Epithelial cell of alveolus of lung (primary cell): ENCODE results near the gene NKAPD1. TPM values are rescaled to one million over a fixed set of nuclear protein-coding genes. Genes with fewer than 3 reads are reported as not detected.

Experiments
- total RNA-seq: library from RNA; depleted of rRNA; stranded (reverse); fragments of >200 nt; gene quantifications from 2 replicates; pipeline ENCODE4 v1.2.1, GENCODE V29; 2015

NKAPD1 gene, protein sequence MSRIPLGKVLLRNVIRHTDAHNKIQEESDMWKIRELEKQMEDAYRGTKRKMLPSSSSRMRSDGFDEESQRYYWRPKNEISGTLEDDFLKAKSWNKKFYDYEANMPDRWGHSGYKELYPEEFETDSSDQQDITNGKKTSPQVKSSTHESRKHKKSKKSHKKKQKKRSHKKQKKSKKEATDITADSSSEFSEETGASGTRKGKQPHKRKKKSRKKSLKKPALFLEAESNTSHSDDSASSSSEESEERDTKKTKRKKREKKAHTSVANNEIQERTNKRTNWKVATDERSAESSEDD
- 13.6 and 19.8 TPM in 2 replicates for total RNA-seq

DNA sequence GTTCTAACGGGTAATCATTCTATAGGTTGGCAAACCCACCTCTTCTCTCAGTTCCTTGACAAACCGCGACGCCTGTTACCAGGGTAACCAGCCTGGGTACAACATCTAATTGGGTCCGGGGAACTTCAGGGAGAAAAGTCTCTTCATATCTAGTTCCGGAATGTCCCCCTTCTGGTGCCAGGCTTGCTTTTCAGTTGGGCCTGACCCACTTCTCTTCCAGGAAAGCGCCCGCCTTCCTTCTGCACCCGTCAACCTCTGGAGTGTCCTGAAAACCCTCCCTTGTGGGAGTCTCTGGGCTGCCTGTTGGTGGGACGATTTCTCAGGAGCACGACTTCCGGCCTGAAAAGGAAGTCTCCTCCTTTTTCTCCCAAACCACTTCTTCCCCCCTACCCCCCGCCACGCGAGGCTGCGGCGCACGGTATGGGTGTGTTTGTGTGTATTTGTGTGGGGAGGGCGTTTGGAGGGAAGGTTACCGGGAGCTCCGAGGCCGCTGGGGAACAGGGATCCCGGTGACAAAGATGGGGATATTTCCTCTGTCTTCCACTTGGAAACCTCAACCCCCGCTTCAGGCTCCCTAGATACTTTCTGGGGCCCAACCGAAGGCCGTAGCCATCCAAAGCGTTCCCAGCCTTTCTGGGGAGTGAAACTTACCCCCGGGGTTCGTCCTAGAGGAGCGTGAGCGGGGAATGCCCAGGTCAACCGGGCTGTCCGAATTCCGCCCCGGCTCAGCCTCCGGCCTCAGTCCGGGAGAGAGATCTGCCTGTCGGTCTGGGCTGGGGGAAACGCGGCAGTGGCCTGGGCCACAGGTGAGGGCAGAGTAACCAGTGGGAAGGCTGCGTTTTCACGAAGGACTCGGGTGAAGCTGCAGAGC lies at the start of gene NKAPD1, which contains the start of gene PIH1D2:
Gene NKAPD1, plus strand, starts transcription at position 359 of the 871 bp plus-strand sequence. CDS start 1,276 bp downstream, outside the sequence.
Gene PIH1D2, minus strand, starts transcription at position 77 of the 871 bp plus-strand sequence. CDS start 843 bp downstream, outside the sequence.

DNA sequence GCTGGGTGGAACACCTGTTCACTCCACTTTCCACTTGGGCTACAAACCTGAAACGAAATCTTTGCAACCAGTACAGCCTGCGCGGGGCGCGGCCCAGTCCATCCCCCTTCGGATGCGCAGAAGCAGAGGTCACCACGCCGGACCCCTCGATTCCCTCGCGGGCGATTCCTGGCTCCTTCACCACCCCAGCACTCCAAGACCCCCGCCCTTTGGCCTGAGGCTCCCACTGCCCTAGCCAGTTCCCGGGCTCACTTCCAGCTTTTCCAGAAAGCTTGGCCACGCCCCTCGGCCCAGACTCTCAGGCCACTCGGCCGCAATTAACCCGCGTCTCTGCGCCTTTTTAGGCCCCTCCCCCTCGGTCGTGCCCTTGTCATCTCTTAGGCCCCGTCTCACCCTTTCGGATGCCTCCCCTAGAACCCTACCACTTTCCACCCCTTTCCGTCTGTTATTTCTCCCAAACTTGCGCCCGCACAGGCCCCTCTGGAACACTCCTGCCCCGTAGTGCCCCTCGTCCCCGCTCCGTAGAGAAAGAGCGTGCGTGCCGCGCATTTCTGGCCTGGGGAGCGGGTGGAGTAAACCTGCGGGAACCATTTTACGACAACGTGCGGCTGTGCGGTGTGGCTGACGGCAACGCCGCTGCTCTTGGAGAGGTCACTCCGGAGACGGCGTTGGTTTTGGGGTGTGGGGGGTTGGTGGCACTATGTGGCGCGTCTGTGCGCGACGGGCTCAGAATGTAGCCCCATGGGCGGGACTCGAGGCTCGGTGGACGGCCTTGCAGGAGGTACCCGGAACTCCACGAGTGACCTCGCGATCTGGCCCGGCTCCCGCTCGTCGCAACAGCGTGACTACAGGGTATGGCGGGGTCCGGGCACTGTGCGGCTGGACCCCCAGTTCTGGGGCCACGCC lies 49.1 kb upstream of the NKAPD1 start, which contains the start of gene DLAT:
Gene DLAT, plus strand, starts transcription at position 636 of the 906 bp plus-strand sequence. Its CDS starts 65 bp downstream, at position 701.

DNA sequence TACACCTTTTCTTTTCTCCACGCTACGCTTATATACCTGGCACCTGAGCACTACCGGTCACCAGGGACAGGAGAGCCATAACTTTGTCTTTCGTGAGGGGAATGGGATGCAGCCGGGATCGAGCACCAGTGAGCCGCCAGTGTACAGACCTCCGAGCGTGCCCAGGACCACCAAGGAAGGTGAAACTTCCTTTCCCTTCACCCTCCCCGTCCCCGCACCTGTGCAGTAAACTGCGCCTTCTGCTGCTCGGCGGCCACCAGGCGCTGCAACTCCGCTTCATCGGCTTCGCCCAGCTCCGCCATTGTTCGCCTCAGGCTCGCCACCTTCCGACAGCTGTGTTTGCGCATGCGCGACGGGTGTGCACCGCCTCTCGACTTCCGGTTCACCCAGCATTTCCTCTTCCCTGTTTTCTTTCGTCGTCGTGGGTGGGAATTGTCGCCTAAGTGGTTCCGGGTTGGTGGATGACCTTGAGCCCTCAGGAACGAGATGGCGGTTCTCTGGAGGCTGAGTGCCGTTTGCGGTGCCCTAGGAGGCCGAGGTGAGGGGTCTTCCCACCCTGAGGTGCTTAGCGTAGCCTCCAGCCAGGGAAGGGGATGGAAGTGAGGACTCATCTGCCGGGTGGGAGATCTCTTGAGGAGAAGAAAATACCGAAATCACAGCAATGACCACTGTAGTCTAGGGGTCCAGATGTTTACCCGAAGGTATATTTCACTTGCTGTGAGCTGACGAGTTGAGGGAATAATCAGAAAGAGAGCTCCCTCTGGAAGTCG lies 12.5 kb downstream of the NKAPD1 start, which contains the start of the genes SDHD and TIMM8B:
Gene SDHD, plus strand, starts transcription at position 452 of the 770 bp plus-strand sequence. Its CDS starts 35 bp downstream, at position 487.
Gene TIMM8B, minus strand, starts transcription at position 335 of the 770 bp plus-strand sequence. Its CDS starts 33 bp downstream, at position 302.

Other genes starting within 250 kb of the NKAPD1 start
- 29.5 and 29.7 TPM in 2 replicates for gene ALG9, start 202.7 kb upstream of the NKAPD1 start, total RNA-seq
- gene FDXACB1, start 195.1 kb upstream of the NKAPD1 start, total RNA-seq = 0.88 and 3.1 TPM in 2 replicates
- 16.2 and 19.8 TPM in 2 replicates for gene CFAP68, start 194.8 kb upstream of the NKAPD1 start, total RNA-seq
- 3.2 and 9.3 TPM in 2 replicates for gene CRYAB, start 162.5 kb upstream of the NKAPD1 start, total RNA-seq
- 0.26 TPM in 1 of 2 replicates, not detected in the other for gene HSPB2, start 161.6 kb upstream of the NKAPD1 start, total RNA-seq
- gene C11orf52, start 155.4 kb upstream of the NKAPD1 start, total RNA-seq = not detected in 2 replicates
- gene DIXDC1, start 137.0 kb upstream of the NKAPD1 start, total RNA-seq = 12.8 and 15.9 TPM in 2 replicates
- 23.9 and 34.0 TPM in 2 replicates for gene DLAT, start 48.9 kb upstream of the NKAPD1 start, total RNA-seq
- gene PIH1D2, start 282 bp upstream of the NKAPD1 start, total RNA-seq = 1.8 and 4.6 TPM in 2 replicates
- 26.6 and 54.9 TPM in 2 replicates for gene TIMM8B, start 12.5 kb downstream of the NKAPD1 start, total RNA-seq
- 88.4 and 149 TPM in 2 replicates for gene SDHD, start 12.6 kb downstream of the NKAPD1 start, total RNA-seq
- gene IL18, start 89.8 kb downstream of the NKAPD1 start, total RNA-seq = 0.56 and 4.1 TPM in 2 replicates
- gene TEX12, start 93.1 kb downstream of the NKAPD1 start, total RNA-seq = not detected in 2 replicates
- gene BCO2, start 101.2 kb downstream of the NKAPD1 start, total RNA-seq = 0.91 and 10.5 TPM in 2 replicates
- 22.0 and 27.4 TPM in 2 replicates for gene PTS, start 152.1 kb downstream of the NKAPD1 start, total RNA-seq
- not detected in 2 replicates for gene PLET1, start 186.6 kb downstream of the NKAPD1 start, total RNA-seq